Left ventricle myocardium inferior (tissue), 1 donor: ENCODE data around the gene MAB21L1. TPM values are rescaled to one million over a fixed set of nuclear protein-coding genes. Genes with fewer than 3 reads are reported as not detected.

Experiments
- DNase-seq: peaks from one replicate; pipeline ENCODE4 v3.0.0-alpha.2; 2020
- H3K27ac ChIP-seq: fragments of 200-600 bp; replicated peaks from 2 replicates; pipeline ENCODE4 v1.8.0; 2021
- H3K27me3 ChIP-seq: fragments of 200-600 bp; 2 replicates; pipeline ENCODE4 v1.8.0; 2021; ENCODE audit warnings: low read depth
- H3K36me3 ChIP-seq: fragments of 200-600 bp; 2 replicates; pipeline ENCODE4 v1.8.0; 2021
- H3K4me1 ChIP-seq: fragments of 200-600 bp; 2 replicates; pipeline ENCODE4 v1.8.0; 2021
- H3K4me3 ChIP-seq: fragments of 200-600 bp; 2 replicates; pipeline ENCODE4 v1.8.0; 2021; ENCODE audit warnings: mild to moderate bottlenecking, moderate library complexity
- H3K9me3 ChIP-seq: fragments of 200-600 bp; replicated peaks from 2 replicates; pipeline ENCODE4 v1.8.0; 2021
- intact Hi-C: fragments of 100-400 bp; cut with micrococcal nuclease; formaldehyde crosslinking; loops from one replicate; pipeline ENCODE4 v1.11.0; 2022
- long read RNA-seq: library from polyadenylated mRNA; unstranded; transcript quantifications from one replicate; pipeline ENCODE4 v2.0.0, GENCODE V29; 2021
- total RNA-seq: library from RNA; stranded (reverse); fragmentation: NEBNext Ultra II Directional; extraction: Animal tissue kit (Norgen Biotek cat#: 25700); gene quantifications from one replicate; pipeline ENCODE4 v1.2.1, GENCODE V29; 2021
- TF ChIP-seq, protein P1 (sequence below): fragments of 200-600 bp; IDR thresholded peaks from 2 replicates; pipeline ENCODE4 v1.8.0; 2021; ENCODE audit warnings: antibody characterized with exemption, mild to moderate bottlenecking, borderline replicate concordance
- donor health status: DM: no; HTN: yes; CAD: no; lungs with severe emphysema.

The MAB21L1 gene
- 0.47 TPM for total RNA-seq
- long read RNA-seq: 0 reads

DNA sequence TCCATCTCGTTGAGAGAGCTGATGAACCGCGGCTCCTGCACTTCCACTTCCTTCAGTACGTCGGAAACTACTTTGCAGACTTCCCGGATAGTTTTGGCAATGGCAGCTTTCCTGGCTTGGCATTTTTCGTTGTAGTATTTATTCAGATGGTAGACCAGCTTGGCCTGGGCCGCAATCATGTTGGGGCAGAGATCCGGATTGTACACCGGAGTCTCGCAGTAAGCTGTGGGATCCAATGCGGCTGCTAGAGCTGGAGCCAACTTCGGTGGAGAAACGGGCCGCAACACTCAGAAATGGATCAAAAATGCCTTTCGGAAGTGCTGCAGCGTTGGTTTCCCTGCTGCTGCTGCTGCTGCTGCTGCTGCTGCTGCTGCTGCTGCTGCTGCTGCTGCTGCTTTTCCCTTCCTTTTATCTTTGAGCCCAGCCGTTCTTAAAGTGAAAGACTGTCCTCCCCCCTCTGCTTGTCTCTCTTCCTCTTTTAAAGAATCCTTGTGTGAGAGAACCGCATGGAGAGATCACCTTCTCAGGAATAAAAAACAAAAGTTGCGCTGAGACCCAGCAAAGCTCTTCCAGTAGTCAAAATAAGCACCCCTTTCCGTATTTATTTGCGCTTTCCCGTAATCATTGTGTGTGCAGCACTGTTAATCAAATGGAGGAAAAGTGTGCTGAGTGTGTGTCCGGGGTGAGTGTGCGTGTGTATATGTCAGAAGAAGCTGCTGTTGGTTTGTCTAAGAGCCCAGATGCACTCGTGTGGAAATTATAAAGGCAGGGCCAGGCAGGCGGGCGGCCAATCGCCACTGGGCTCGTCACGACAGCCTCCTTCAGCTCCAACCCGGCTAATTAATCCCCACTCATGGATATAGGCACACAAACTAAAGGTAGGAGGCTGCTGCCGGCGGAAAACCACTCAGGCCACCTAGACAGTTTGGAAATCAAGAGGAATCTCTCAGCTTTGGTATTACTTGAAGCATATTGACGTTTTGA, at the start of gene MAB21L1:
Gene MAB21L1 (minus strand): TSS at position 730 of the 984 bp plus-strand sequence. CDS start 551 bp downstream, at position 179.
- TF ChIP-seq, protein P1, sequence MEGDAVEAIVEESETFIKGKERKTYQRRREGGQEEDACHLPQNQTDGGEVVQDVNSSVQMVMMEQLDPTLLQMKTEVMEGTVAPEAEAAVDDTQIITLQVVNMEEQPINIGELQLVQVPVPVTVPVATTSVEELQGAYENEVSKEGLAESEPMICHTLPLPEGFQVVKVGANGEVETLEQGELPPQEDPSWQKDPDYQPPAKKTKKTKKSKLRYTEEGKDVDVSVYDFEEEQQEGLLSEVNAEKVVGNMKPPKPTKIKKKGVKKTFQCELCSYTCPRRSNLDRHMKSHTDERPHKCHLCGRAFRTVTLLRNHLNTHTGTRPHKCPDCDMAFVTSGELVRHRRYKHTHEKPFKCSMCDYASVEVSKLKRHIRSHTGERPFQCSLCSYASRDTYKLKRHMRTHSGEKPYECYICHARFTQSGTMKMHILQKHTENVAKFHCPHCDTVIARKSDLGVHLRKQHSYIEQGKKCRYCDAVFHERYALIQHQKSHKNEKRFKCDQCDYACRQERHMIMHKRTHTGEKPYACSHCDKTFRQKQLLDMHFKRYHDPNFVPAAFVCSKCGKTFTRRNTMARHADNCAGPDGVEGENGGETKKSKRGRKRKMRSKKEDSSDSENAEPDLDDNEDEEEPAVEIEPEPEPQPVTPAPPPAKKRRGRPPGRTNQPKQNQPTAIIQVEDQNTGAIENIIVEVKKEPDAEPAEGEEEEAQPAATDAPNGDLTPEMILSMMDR: no peak
- H3K4me3 ChIP-seq: peak within 1 kb of the TSS; percentile 68
- DNase-seq: no peak

DNA sequence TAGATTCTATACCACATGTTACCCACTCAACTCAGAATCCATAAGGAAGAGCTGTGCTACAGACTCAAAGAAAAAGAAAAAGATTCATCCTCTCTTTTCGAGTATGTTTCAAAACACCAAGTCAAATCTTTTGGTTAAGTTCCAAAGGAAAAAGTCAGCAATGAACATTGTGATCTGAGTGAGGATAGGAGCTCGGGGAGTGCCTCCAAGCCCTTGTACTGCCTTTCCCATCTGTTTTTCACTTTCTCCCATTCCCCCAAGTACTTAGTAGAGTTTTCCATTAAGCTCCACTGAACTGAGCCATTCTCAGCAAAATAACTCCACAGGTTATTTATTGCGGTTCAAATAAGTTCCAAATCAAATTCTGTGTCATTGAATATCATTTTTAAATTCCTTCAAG, 47.7 kb upstream of the MAB21L1 start:
- peaks cover 3% of the 10 kb centered on the region for H3K4me1 ChIP-seq
- intact Hi-C loops: no loop called here
- TF ChIP-seq, protein P1: no peak
- no peaks in the 10 kb centered on the region for H3K36me3 ChIP-seq
- H3K4me3 ChIP-seq: no peak overlapping the region
- peak overlapping the region; percentile 42 for H3K27ac ChIP-seq
- DNase-seq: no peak
- H3K27me3 ChIP-seq: no peaks in the 10 kb centered on the region
- no peaks in the 10 kb centered on the region for H3K9me3 ChIP-seq

More for the DNA sequence above, at the start of gene MAB21L1:
- peaks cover 9% of the 10 kb centered on the region for H3K4me1 ChIP-seq
- intact Hi-C loops: no loop called here
- no peaks in the 10 kb centered on the region for H3K9me3 ChIP-seq
- H3K27me3 ChIP-seq: no peaks in the 10 kb centered on the region
- H3K36me3 ChIP-seq: peaks cover 3% of the 10 kb centered on the region
- H3K27ac ChIP-seq: peak within 1 kb of the TSS; percentile 63

DNA sequence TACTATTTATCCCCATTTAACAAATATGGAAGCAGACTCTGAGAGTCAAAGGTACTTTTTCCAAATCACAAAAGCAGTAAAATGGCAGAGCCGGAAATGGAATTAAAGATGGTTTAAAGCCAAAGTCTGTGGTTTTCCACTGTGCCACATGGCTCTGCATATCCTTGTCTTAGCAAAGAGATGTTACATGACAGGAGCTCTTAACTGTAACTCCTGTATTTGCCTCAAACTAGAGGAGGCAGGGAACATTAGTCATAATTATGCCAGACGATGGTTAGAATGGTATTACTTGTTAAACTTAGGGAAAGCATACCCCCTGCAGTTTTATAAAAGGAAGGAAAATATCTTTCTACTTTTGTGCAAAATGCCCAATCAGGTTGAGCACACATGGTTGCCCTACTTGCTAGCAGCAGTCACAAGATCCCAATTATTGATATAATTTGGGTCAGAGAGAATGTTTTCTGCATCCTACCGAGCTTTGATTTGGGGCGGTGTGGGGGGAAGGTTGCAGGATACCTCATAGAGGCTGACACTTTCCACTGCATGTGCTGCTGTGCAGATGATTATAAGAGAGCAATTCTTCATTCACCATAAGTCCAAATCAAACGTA, 42.0 kb upstream of the MAB21L1 start:
- no peaks in the 10 kb centered on the region for H3K27me3 ChIP-seq
- H3K4me1 ChIP-seq: peaks cover 3% of the 10 kb centered on the region
- no peaks in the 10 kb centered on the region for H3K9me3 ChIP-seq
- intact Hi-C loops: no loop called here
- no peak overlapping the region for H3K27ac ChIP-seq
- H3K36me3 ChIP-seq: no peaks in the 10 kb centered on the region
- H3K4me3 ChIP-seq: no peak overlapping the region
- TF ChIP-seq, protein P1: no peak
- DNase-seq: no peak

DNA sequence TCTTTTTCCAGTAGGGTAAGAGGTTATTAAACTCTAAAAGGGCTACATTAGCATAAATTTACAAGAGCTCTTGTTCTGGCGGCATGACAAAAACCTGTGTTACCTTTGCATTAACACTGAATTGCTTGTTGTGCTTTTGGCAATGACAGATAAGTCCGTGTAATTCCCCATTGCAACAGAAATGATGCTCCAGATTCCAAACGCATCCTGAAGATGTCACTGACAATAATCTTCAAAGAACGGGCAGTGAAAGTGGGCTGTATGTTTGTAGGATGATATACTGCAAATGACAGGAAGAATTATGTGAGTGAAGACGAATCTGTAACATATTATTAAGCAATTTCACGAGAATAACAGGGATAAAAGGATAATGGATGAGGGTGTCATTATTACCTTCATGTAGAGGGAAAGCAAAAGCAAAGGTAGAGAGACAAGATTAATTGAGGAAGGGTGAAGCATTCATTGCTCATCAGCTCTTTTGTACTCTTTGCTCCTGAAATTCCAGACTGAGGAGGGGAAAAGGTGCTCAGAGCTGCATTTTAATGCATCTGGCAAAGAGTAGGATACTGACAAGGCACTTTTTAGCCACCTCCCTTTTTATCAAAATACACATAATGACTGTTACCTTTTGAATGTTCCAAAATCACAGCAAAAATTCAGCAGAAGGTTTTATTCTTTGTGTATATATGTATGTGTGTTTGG, 38.5 kb upstream of the MAB21L1 start:
- H3K27me3 ChIP-seq: no peaks in the 10 kb centered on the region
- TF ChIP-seq, protein P1: no peak
- intact Hi-C loops: no loop called here
- peaks cover 7% of the 10 kb centered on the region for H3K4me1 ChIP-seq
- no peaks in the 10 kb centered on the region for H3K36me3 ChIP-seq
- H3K4me3 ChIP-seq: no peak overlapping the region
- no peaks in the 10 kb centered on the region for H3K9me3 ChIP-seq
- DNase-seq: no peak
- no peak overlapping the region for H3K27ac ChIP-seq

DNA sequence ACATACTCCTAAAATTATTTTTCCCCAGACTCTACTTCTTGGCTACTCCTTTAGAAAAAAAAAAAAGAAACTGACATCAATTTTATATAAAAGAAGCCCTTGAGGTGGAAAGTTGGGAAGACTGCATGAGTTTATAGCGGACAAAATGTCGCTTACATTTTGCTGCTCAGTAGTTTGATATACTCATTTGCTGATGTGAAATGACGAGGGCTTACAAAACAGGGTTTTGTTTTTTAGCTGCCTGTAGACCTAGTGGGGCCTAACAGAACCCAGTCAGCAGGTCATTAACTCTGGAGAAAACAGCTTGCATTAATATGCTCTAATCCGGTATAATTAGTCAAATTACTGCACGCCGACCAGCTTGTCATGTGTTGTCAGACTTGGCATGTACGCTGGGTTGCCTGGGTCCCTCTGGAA, 37.6 kb upstream of the MAB21L1 start:
- TF ChIP-seq, protein P1: no peak
- DNase-seq: no peak
- Histone ChIP-seq H3K4me3 (no peak overlapping the region), H3K27ac (no peak overlapping the region), H3K9me3 (no peaks in the 10 kb centered on the region), H3K27me3 (no peaks in the 10 kb centered on the region), H3K36me3 (no peaks in the 10 kb centered on the region), H3K4me1 (peaks cover 7% of the 10 kb centered on the region)
- intact Hi-C loops: no loop called here
